SU-DHL-6 (cell line): ENCODE data around the gene AGBL4.

Experiments
- H2AFZ ChIP-seq: fragments of 200-600 bp; sonication (generic); 2 replicates; pipeline ENCODE4 v1.6.1; 2014; ENCODE audit warnings: low read depth, mild to moderate bottlenecking, moderate library complexity, mixed read lengths, antibody characterized with exemption, low read length; ENCODE audit not compliant: severe bottlenecking
- H3F3A ChIP-seq: fragments of 200-600 bp; shearing (Covaris generic); 2 replicates; pipeline ENCODE4 v1.6.0; 2016; ENCODE audit warnings: antibody characterized with exemption, mild to moderate bottlenecking; ENCODE audit not compliant: insufficient read depth
- H3K27ac ChIP-seq: fragments of 200-600 bp; sonication (generic); 2 replicates; pipeline ENCODE4 v1.5.1; 2016; ENCODE audit warnings: low read depth, mild to moderate bottlenecking, low read length, moderate library complexity, mixed read lengths
- H3K27me3 ChIP-seq: fragments of 200-600 bp; sonication (generic), shearing (Covaris generic); 2 replicates; pipeline ENCODE4 v1.6.0; 2014; ENCODE audit warnings: mild to moderate bottlenecking, low read length
- H3K36me3 ChIP-seq: fragments of 200-600 bp; sonication (generic); 2 replicates; pipeline ENCODE4 v1.6.1; 2014; ENCODE audit warnings: mild to moderate bottlenecking, low read length, mixed read lengths
- H3K4me2 ChIP-seq: fragments of 300-600, 200-600 bp; shearing (Covaris generic), sonication (generic); 2 replicates; pipeline ENCODE4 v1.6.0; 2014; ENCODE audit warnings: low read length, low read depth, mild to moderate bottlenecking; ENCODE audit not compliant: poor library complexity, severe bottlenecking
- H3K4me3 ChIP-seq: fragments of 200-600 bp; sonication (generic); 2 replicates; pipeline ENCODE4 v1.5.1; 2014; ENCODE audit warnings: antibody characterized with exemption, low read length, mild to moderate bottlenecking, mixed read lengths; ENCODE audit not compliant: insufficient read depth, poor library complexity, severe bottlenecking
- H3K79me2 ChIP-seq: fragments of 200-600 bp; sonication (generic); 2 replicates; pipeline ENCODE4 v1.6.1; 2014; ENCODE audit warnings: mild to moderate bottlenecking, low read length, moderate library complexity; ENCODE audit not compliant: insufficient read depth
- H3K9ac ChIP-seq: fragments of 200-600 bp; sonication (generic); 2 replicates; pipeline ENCODE4 v1.7.0; 2014; ENCODE audit warnings: mild to moderate bottlenecking, low read length
- H3K9me2 ChIP-seq: fragments of 200-600 bp; sonication (generic); replicated peaks from 2 replicates; pipeline ENCODE4 v1.6.1; 2014; ENCODE audit warnings: low read length; ENCODE audit not compliant: insufficient read depth
- H3K9me3 ChIP-seq: fragments of 200-600 bp; sonication (generic); 2 replicates; pipeline ENCODE4 v1.6.1; 2014; ENCODE audit warnings: low read length, mixed read lengths; ENCODE audit not compliant: insufficient read depth
- H4K20me1 ChIP-seq: fragments of 200-600 bp; sonication (generic); 2 replicates; pipeline ENCODE4 v1.6.1; 2014; ENCODE audit warnings: low read depth, mild to moderate bottlenecking, antibody characterized with exemption, low read length, moderate library complexity, mixed read lengths
- CTCF ChIP-seq: fragments of 200-600 bp; sonication (generic); IDR thresholded peaks from one replicate; pipeline ENCODE4 v1.5.1; 2017; ENCODE audit warnings: antibody characterized with exemption, mild to moderate bottlenecking, low read length, moderate library complexity; ENCODE audit not compliant: insufficient read depth, poor library complexity, severe bottlenecking
- EZH2phosphoT487 ChIP-seq: fragments of 200-600 bp; sonication (generic), shearing (Covaris generic); conservative IDR thresholded peaks from 2 replicates; pipeline ENCODE4 v1.6.1; 2018; ENCODE audit warnings: mild to moderate bottlenecking, antibody characterized with exemption, low read length, moderate library complexity, mixed read lengths

AGBL4 gene

GRCh38 chr1:48677306-48678287, 1346.2 kb downstream of the AGBL4 start:
- Histone ChIP-seq H3K4me3 (no peak overlapping the region), H3K4me2 (no peak overlapping the region), H3K9ac (no peak overlapping the region), H3K27ac (no peak overlapping the region), H3F3A (no peaks in the 10 kb centered on the region), H3K9me2 (no peaks in the 10 kb centered on the region), H3K9me3 (no peaks in the 10 kb centered on the region), H4K20me1 (no peaks in the 10 kb centered on the region), H3K36me3 (no peaks in the 10 kb centered on the region), H3K27me3 (no peaks in the 10 kb centered on the region), H2AFZ (no peak overlapping the region), H3K79me2 (no peaks in the 10 kb centered on the region)
- TF ChIP-seq EZH2phosphoT487 (no peak), CTCF (peak; percentile 64)

- no peaks in the 10 kb centered on the region for H3K27me3 ChIP-seq
- H3F3A ChIP-seq: no peaks in the 10 kb centered on the region
- no peaks in the 10 kb centered on the region for H3K9me2 ChIP-seq
- no peaks in the 10 kb centered on the region for H3K36me3 ChIP-seq
- H3K4me3 ChIP-seq: no peak overlapping the region
- no peak overlapping the region for H3K4me2 ChIP-seq
- H3K9ac ChIP-seq: no peak overlapping the region
- TF ChIP-seq CTCF (no peak), EZH2phosphoT487 (no peak)
- H2AFZ ChIP-seq: no peak overlapping the region
- H3K27ac ChIP-seq: no peak overlapping the region
- H4K20me1 ChIP-seq: no peaks in the 10 kb centered on the region
- no peaks in the 10 kb centered on the region for H3K79me2 ChIP-seq
- no peaks in the 10 kb centered on the region for H3K9me3 ChIP-seq
These were observed 1346.9 kb downstream of the AGBL4 start for GRCh38 chr1:48676822-48677221.

- H3K27ac ChIP-seq: no peak overlapping the region
These were observed 1347.4 kb downstream of the AGBL4 start for GRCh38 chr1:48676376-48676775.

More at GRCh38 chr1:48676376-48676775, 1347.4 kb downstream of the AGBL4 start:
- TF ChIP-seq CTCF: no peak
- TF ChIP-seq EZH2phosphoT487: no peak
- H2AFZ ChIP-seq: no peak overlapping the region
- no peak overlapping the region for H3K9ac ChIP-seq
- H3K79me2 ChIP-seq: no peaks in the 10 kb centered on the region
- no peak overlapping the region for H3K4me3 ChIP-seq
- H3K27me3 ChIP-seq: no peaks in the 10 kb centered on the region
- no peaks in the 10 kb centered on the region for H3K9me3 ChIP-seq
- no peaks in the 10 kb centered on the region for H4K20me1 ChIP-seq
- no peak overlapping the region for H3K4me2 ChIP-seq
- no peaks in the 10 kb centered on the region for H3K9me2 ChIP-seq
- no peaks in the 10 kb centered on the region for H3K36me3 ChIP-seq
- H3F3A ChIP-seq: no peaks in the 10 kb centered on the region
